WTC11 (cell line): ENCODE measurements around the gene SPINK1.

Source experiments
- ARID4B ChIP-seq: sonication (generic); formaldehyde crosslinking; IDR thresholded peaks from 2 replicates; pipeline ENCODE4 v1.8.0; 2023; ENCODE audit warnings: missing genetic modification reagents, mild to moderate bottlenecking, borderline replicate concordance
- CTCF ChIP-seq: fragments of 200-600 bp; IDR thresholded peaks from 2 replicates; pipeline ENCODE4 v1.8.0; 2022; ENCODE audit warnings: antibody characterized with exemption
- JUN ChIP-seq: sonication (generic); formaldehyde crosslinking; IDR thresholded peaks from 2 replicates; pipeline ENCODE4 v1.8.0; 2023; ENCODE audit warnings: mild to moderate bottlenecking, missing genetic modification reagents
- NR1H2 ChIP-seq: sonication (generic); formaldehyde crosslinking; IDR thresholded peaks from 2 replicates; pipeline ENCODE4 v1.9.0; 2021; ENCODE audit warnings: mild to moderate bottlenecking, moderate library complexity, missing genetic modification reagents
- USF2 ChIP-seq: sonication (generic); formaldehyde crosslinking; IDR thresholded peaks from 2 replicates; pipeline ENCODE4 v1.8.1; 2023; ENCODE audit warnings: mild to moderate bottlenecking, missing genetic modification reagents, moderate library complexity
- ZNF263 ChIP-seq: sonication (generic); formaldehyde crosslinking; IDR thresholded peaks from 2 replicates; pipeline ENCODE4 v1.8.1; 2022; ENCODE audit warnings: low read depth, mild to moderate bottlenecking, moderate library complexity, missing genetic modification reagents

GRCh38 chr5:147854894-147855773 is 23.7 kb upstream of the SPINK1 start:
- TF ChIP-seq ARID4B (CRISPR knock-in tag) (no peak), CTCF (no peak), ZNF263 (CRISPR knock-in tag) (no peak), JUN (CRISPR knock-in tag) (no peak), NR1H2 (CRISPR knock-in tag) (no peak), USF2 (CRISPR knock-in tag) (no peak)
